Thyroid gland (tissue), 4 donors: ENCODE results near the gene TSPAN9. TPM values are rescaled to one million over a fixed set of nuclear protein-coding genes. Genes with fewer than 3 reads are reported as not detected.

ENCODE experiments used
- DNase-seq, 2 donors: peaks; one replicate each; pipeline ENCODE4 v3.0.0-alpha.2; 2019
- H3K27ac ChIP-seq, 3 donors: fragments of 200-600 bp; sonication (generic); 1 replicate in 2 of 3; 2 replicates in 1 of 3; pipeline ENCODE4 v1.5.1; 2016 to 2019; ENCODE audit warnings: mild to moderate bottlenecking in 1 of 3, moderate library complexity in 1 of 3
- H3K27me3 ChIP-seq: fragments of 200-600 bp; sonication (generic); one replicate; pipeline ENCODE4 v1.5.1; 2019
- H3K36me3 ChIP-seq, 2 donors: fragments of 200-600 bp; sonication (generic); one replicate each; pipeline ENCODE4 v1.5.1; 2016 to 2019
- H3K4me1 ChIP-seq, 2 donors: fragments of 200-600 bp; sonication (generic); one replicate each; pipeline ENCODE4 v1.5.1; 2017 to 2019
- H3K4me3 ChIP-seq, 3 donors: fragments of 200-600 bp; sonication (generic); replicated peaks in 1 of 3; 1 replicate in 2 of 3; 2 replicates in 1 of 3; pipeline ENCODE4 v1.5.1; 2016; ENCODE audit warnings: mild to moderate bottlenecking in 1 of 3
- H3K9me3 ChIP-seq: fragments of 200-600 bp; sonication (generic); one replicate; pipeline ENCODE4 v1.5.1; 2017
- POLR2A ChIP-seq, 2 donors: fragments of 450-650 bp; IDR thresholded peaks; one replicate each; pipeline ENCODE4 v1.6.1; 2017; ENCODE audit warnings: antibody characterized with exemption in 2 of 2, mild to moderate bottlenecking in 2 of 2, moderate library complexity in 1 of 2
- WGBS, 2 donors: methylation state at CpG; one replicate each; pipeline ENCODE4 v1.1.5; 2017; 5-methylcytosine and 5-hydroxymethylcytosine counted together
- intact Hi-C: fragments of 100-400 bp; cut with DNase I; formaldehyde crosslinking; loops from one replicate; pipeline ENCODE4 v1.15.1; 2023
- total RNA-seq, 4 donors: library from RNA; depleted of rRNA; stranded (reverse); fragments of >200 nt; gene quantifications; one replicate each; pipeline ENCODE4 v1.2.3, GENCODE V29; 2016
- TF ChIP-seq, protein P1 (sequence below), 6 experiments: fragments of 200-600 bp in 3 of 6; fragments of 450-650 bp in 3 of 6; sonication (generic) in 3 of 6; IDR thresholded peaks; one replicate each; pipeline ENCODE4 v1.5.1; 2016 to 2019; ENCODE audit warnings: antibody characterized with exemption in 6 of 6, mild to moderate bottlenecking in 2 of 6, inconsistent platforms in 1 of 6, moderate library complexity in 1 of 6

Gene TSPAN9
- total RNA-seq, 4 donors from 2014 or later = 26.9 to 47.5 (median 33.2) TPM

DNA sequence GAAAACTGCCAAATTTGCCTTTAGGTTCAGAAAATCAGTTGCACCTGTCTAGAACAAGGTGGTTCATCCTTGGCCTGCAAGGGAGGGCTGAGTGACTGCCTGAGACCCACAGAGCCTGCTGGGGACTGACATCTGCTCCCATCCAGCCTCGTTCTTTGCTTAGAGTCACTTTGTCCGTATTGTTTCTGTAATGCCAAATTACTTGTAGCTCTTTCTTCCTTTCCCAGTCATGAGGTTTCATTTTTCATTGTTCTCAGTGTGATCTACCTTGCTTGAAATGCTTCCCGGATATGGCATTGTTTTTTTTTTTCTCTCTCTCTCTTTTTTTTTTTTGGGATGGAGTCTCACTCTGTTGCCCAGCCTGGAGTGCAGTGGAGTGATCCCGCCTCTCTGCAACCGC, 21.3 kb downstream of the TSPAN9 start:
- intact Hi-C loops = no loop called here
- peaks cover 9 to 38% of the 10 kb centered on the region in 2 donors for H3K4me1 ChIP-seq
- no peaks in the 10 kb centered on the region for H3K36me3 ChIP-seq
- DNase-seq = no peak
- peak overlapping the region; percentile 46 to 54 (median 49) for H3K27ac ChIP-seq
- TF ChIP-seq, protein P1, sequence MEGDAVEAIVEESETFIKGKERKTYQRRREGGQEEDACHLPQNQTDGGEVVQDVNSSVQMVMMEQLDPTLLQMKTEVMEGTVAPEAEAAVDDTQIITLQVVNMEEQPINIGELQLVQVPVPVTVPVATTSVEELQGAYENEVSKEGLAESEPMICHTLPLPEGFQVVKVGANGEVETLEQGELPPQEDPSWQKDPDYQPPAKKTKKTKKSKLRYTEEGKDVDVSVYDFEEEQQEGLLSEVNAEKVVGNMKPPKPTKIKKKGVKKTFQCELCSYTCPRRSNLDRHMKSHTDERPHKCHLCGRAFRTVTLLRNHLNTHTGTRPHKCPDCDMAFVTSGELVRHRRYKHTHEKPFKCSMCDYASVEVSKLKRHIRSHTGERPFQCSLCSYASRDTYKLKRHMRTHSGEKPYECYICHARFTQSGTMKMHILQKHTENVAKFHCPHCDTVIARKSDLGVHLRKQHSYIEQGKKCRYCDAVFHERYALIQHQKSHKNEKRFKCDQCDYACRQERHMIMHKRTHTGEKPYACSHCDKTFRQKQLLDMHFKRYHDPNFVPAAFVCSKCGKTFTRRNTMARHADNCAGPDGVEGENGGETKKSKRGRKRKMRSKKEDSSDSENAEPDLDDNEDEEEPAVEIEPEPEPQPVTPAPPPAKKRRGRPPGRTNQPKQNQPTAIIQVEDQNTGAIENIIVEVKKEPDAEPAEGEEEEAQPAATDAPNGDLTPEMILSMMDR (IDR thresholded peaks at IDR 0.05) = no peak
- TF ChIP-seq POLR2A (IDR thresholded peaks at IDR 0.05) = no peak
- H3K4me3 ChIP-seq = no peak overlapping the region
- H3K9me3 ChIP-seq = no peaks in the 10 kb centered on the region
- whole genome bisulfite sequencing, 2 donors = 69 to 76% methylated on average over 5 of the region's 5 CpGs
- H3K27me3 ChIP-seq = no peaks in the 10 kb centered on the region

DNA sequence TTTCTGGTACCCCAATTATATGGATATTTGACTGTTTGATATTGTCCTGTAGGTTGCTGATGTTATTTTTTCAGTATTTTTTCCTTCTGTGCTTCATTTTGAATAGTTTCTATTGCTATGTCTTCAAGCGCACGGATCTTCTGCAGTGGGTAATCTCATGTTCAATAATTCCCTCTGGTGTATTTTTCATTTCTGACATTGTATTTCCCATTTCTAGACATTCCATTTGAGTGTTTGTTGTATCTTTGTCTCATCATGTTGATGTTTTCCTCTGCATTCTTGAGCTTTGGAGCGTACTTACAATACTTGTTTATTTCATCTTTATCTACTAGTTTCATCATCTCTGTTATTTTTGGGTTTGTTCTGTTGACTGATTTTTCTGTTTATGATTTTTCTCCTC, 22.0 kb downstream of the TSPAN9 start:
- DNase-seq = no peak
- no peaks in the 10 kb centered on the region for H3K36me3 ChIP-seq
- TF ChIP-seq, protein P1 (IDR thresholded peaks at IDR 0.05) = no peak
- no peak for TF ChIP-seq POLR2A (IDR thresholded peaks at IDR 0.05)
- no peaks in the 10 kb centered on the region for H3K27me3 ChIP-seq
- H3K4me1 ChIP-seq = peaks cover 9 to 43% of the 10 kb centered on the region in 2 donors
- H3K27ac ChIP-seq = no peak overlapping the region
- H3K9me3 ChIP-seq = no peaks in the 10 kb centered on the region
- intact Hi-C loops = no loop called here
- no peak overlapping the region for H3K4me3 ChIP-seq
- WGBS, 2 donors = 95 to 97% methylated on average over 3 of the region's 3 CpGs

DNA sequence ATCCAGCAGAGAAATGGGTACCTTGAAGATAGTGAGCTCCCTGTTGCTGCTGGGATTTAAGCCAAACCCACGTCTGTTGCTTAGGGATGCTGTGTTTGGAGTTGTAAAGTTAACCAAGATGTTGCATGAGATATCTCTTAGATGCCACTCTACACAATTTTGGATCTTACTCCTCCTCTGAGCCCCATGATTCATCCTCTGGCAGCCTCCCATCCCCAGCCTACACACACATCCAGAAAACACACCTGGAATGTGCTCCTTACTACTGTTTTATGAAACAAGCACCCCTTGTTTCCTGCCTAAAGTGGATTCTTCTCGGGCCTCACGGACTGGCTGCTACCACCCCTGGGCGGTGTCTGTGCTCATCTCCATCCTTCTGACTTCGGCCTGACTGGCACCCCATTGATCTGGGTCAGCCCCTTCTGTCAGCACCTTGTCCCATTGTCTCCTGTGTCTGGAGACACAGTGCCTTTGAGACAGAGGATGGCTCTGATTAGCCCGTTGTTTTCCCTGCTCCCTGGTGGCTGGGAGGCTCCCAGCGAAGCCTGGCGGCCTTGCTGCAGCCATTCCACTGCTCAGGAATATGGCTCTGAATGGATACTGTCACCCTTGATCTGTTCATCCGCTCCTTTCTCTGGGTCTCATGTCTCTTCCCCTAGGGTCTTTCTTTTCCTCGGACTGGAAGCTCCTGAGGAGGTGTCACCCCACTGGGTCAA, 24.3 kb downstream of the TSPAN9 start:
- H3K27ac ChIP-seq = no peak overlapping the region
- WGBS, 2 donors = 85 to 88% methylated on average over 10 of the region's 10 CpGs
- intact Hi-C loops = no loop called here
- no peaks in the 10 kb centered on the region for H3K9me3 ChIP-seq
- no peak for DNase-seq
- no peaks in the 10 kb centered on the region for H3K27me3 ChIP-seq
- TF ChIP-seq POLR2A (IDR thresholded peaks at IDR 0.05) = no peak
- TF ChIP-seq, protein P1 (IDR thresholded peaks at IDR 0.05) = no peak
- H3K36me3 ChIP-seq = no peaks in the 10 kb centered on the region
- H3K4me3 ChIP-seq = no peak overlapping the region
- H3K4me1 ChIP-seq = peaks cover 9 to 55% of the 10 kb centered on the region in 2 donors

DNA sequence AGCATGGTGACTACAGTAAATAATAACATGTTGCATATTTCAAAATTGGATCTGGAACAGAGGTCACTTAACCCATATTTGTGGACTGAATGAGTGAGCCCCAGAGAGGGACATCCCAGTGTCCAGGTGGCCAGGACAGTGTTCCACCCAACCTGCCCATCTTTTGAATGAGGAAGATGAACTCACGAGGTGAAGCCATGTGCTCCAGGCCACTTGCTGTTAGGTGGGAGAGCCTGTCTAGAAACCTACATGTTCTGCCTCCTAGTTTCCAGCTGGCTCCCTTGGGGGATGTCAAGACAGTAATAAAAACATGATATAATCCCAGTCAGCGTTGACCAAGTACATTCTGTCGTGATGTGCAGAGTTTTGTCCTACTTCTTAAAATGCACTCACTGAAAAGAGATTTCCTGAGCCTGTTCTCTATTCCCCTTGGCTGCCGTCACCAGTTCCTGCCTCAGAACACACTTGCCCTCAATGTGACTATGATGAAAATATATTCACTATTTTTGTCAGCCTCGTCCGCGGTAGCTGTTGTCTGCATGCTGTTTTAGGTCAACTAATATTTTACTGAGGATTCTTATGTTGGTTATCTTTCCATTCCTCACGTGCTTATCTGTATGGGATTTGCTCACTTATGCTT, 25.7 kb downstream of the TSPAN9 start:
- 71 to 78% methylated on average over 8 of the region's 8 CpGs for WGBS, 2 donors
- no peak overlapping the region for H3K4me3 ChIP-seq
- H3K36me3 ChIP-seq = no peaks in the 10 kb centered on the region
- intact Hi-C loops = no loop called here
- H3K4me1 ChIP-seq = peaks cover 6 to 54% of the 10 kb centered on the region in 2 donors
- H3K9me3 ChIP-seq = no peaks in the 10 kb centered on the region
- H3K27ac ChIP-seq = no peak overlapping the region
- DNase-seq = no peak
- no peaks in the 10 kb centered on the region for H3K27me3 ChIP-seq
- no peak for TF ChIP-seq POLR2A (IDR thresholded peaks at IDR 0.05)
- TF ChIP-seq, protein P1 (IDR thresholded peaks at IDR 0.05) = no peak

DNA sequence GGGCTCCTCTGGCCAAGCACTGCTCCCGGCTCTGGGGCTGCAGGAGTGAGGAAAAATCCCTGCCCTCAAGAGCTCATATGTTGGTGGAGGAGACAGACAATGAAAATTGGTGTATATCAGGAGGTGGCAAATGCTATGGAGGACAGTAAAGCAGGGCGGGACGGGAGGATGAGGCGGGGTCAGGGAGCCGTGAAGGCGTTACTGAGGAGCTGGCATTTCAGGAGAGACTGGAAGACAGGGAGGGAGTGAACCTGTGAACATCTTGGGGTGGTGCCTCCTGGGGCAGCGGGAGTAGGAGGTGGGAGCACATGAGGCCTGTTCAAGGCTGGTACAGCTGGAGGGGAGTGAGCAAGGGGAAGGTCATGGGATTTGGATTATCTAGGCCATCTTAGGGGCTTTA, 26.6 kb downstream of the TSPAN9 start:
- intact Hi-C loops = no loop called here
- no peaks in the 10 kb centered on the region for H3K27me3 ChIP-seq
- H3K9me3 ChIP-seq = no peaks in the 10 kb centered on the region
- DNase-seq = no peak
- H3K4me3 ChIP-seq = no peak overlapping the region
- TF ChIP-seq, protein P1 (IDR thresholded peaks at IDR 0.05) = no peak
- TF ChIP-seq POLR2A (IDR thresholded peaks at IDR 0.05) = no peak
- H3K27ac ChIP-seq = no peak overlapping the region
- 84 to 87% methylated on average over 7 of the region's 7 CpGs for WGBS, 2 donors
- H3K4me1 ChIP-seq = peaks cover 0 to 44% of the 10 kb centered on the region in 2 donors
- H3K36me3 ChIP-seq = no peaks in the 10 kb centered on the region
